Peyer's patch (tissue), 4 donors: ENCODE data around the gene PTPN23.

ENCODE experiments used
- POLR2A ChIP-seq, 2 donors: fragments of 450-650 bp; IDR thresholded peaks; one replicate each; pipeline ENCODE4 v1.5.1; 2017; ENCODE audit warnings: antibody characterized with exemption in 2 of 2, mild to moderate bottlenecking in 2 of 2, moderate library complexity in 2 of 2
- TF ChIP-seq, protein P1 (sequence below), 6 experiments: fragments of 450-650 bp in 4 of 6; fragments of 200-600 bp in 2 of 6; sonication (generic) in 1 of 6; IDR thresholded peaks; one replicate each; pipeline ENCODE4 v1.5.1; 2017 to 2019; ENCODE audit warnings: antibody characterized with exemption in 6 of 6, mild to moderate bottlenecking in 3 of 6, moderate library complexity in 1 of 6

DNA sequence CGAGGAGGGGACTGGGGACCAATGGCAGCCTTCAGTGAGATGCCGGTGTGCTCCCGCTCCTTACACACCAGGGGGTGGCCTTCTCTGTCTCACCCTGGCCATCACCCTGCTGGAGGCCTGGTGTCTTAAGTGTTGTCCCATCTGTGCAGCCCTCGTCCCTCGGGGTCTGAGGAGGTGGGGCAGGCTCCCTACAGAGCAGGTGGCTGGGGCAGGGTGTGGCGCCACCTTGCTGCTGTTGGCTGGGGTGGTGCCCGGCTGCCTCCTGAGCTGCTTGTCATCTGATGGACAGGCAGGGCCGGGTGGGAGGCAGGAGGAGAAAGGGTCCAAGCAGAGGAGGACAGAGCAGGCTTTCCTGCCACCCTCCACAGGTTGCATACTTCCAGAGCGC, 25.9 kb downstream of the PTPN23 start:
- TF ChIP-seq, protein P1, sequence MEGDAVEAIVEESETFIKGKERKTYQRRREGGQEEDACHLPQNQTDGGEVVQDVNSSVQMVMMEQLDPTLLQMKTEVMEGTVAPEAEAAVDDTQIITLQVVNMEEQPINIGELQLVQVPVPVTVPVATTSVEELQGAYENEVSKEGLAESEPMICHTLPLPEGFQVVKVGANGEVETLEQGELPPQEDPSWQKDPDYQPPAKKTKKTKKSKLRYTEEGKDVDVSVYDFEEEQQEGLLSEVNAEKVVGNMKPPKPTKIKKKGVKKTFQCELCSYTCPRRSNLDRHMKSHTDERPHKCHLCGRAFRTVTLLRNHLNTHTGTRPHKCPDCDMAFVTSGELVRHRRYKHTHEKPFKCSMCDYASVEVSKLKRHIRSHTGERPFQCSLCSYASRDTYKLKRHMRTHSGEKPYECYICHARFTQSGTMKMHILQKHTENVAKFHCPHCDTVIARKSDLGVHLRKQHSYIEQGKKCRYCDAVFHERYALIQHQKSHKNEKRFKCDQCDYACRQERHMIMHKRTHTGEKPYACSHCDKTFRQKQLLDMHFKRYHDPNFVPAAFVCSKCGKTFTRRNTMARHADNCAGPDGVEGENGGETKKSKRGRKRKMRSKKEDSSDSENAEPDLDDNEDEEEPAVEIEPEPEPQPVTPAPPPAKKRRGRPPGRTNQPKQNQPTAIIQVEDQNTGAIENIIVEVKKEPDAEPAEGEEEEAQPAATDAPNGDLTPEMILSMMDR (IDR thresholded peaks at IDR 0.05): peak in 2 of 6 experiments; percentile 6 to 15
- no peak for TF ChIP-seq POLR2A (IDR thresholded peaks at IDR 0.05)
